ENCODE data around the gene RPL27. TPM values are rescaled to one million over a fixed set of nuclear protein-coding genes. Genes with fewer than 3 reads are reported as not detected.

Gene RPL27
- total RNA-seq, 3 donors from 2014 or later: 1,150 to 3,519 (median 1,958) TPM

- no peak overlapping the region for H3K27ac ChIP-seq
Measured at GRCh38 chr17:43043307-43043706, 45.1 kb downstream of the RPL27 start.

GRCh38 chr17:43044024-43044423, 45.8 kb downstream of the RPL27 start:
- Histone ChIP-seq H3K27ac (no peak overlapping the region), H3K4me1 (no peaks in the 10 kb centered on the region), H3K9me3 (no peaks in the 10 kb centered on the region), H3K27me3 (no peaks in the 10 kb centered on the region), H3K36me3 (no peaks in the 10 kb centered on the region), H3K4me3 (no peak overlapping the region)
- intact Hi-C loops (cut with DNase I; ENCODE audit: low total_unique reads): no loop called here
- no peak for DNase-seq (ENCODE audit: low spot score in 2 of 2)
- no peak for TF ChIP-seq POLR2AphosphoS5 (IDR thresholded peaks at IDR 0.05)

More at GRCh38 chr17:43043307-43043706, 45.1 kb downstream of the RPL27 start:
- no peaks in the 10 kb centered on the region for H3K9me3 ChIP-seq
- intact Hi-C loops (cut with DNase I; ENCODE audit: low total_unique reads): no loop called here
- no peaks in the 10 kb centered on the region for H3K36me3 ChIP-seq
- no peak overlapping the region for H3K4me3 ChIP-seq
- no peaks in the 10 kb centered on the region for H3K4me1 ChIP-seq
- TF ChIP-seq CTCF (IDR thresholded peaks at IDR 0.05) (no peak), POLR2A (IDR thresholded peaks at IDR 0.05) (no peak), POLR2AphosphoS5 (IDR thresholded peaks at IDR 0.05) (no peak)
- H3K27me3 ChIP-seq: no peaks in the 10 kb centered on the region
- no peak for DNase-seq (ENCODE audit: low spot score in 2 of 2)

- H3K36me3 ChIP-seq: no peaks in the 10 kb centered on the region
Measured at GRCh38 chr17:43051969-43052368, 53.8 kb downstream of the RPL27 start.

More at GRCh38 chr17:43051969-43052368, 53.8 kb downstream of the RPL27 start:
- H3K9me3 ChIP-seq: no peaks in the 10 kb centered on the region
- TF ChIP-seq POLR2AphosphoS5 (IDR thresholded peaks at IDR 0.05) (no peak), POLR2A (IDR thresholded peaks at IDR 0.05) (no peak), CTCF (IDR thresholded peaks at IDR 0.05) (no peak)
- H3K27me3 ChIP-seq: no peaks in the 10 kb centered on the region
- no peaks in the 10 kb centered on the region for H3K4me1 ChIP-seq
- no peak overlapping the region for H3K27ac ChIP-seq
- intact Hi-C loops (cut with DNase I; ENCODE audit: low total_unique reads): no loop called here
- no peak for DNase-seq (ENCODE audit: low spot score in 2 of 2)
- no peak overlapping the region for H3K4me3 ChIP-seq

Other genes with a start within 250 kb of the RPL27 start
- gene RAMP2, start 237.2 kb upstream of the RPL27 start, total RNA-seq: 100 to 1,000 TPM in 1 of 3 donors, 10 to 100 TPM in 2; 17.9 to 245 (median 29.5) TPM
- 10 to 100 TPM; 53.4 to 70.4 (median 61.9) TPM for gene VPS25, start 225.0 kb upstream of the RPL27 start, total RNA-seq
- 1 to 10 TPM in 1 of 3 donors, under 1 TPM in 2; 0.16 to 4.1 (median 0.66) TPM for gene WNK4, start 217.8 kb upstream of the RPL27 start, total RNA-seq
- 10 to 100 TPM; 52.6 to 74.1 (median 72.8) TPM for gene COA3, start 199.7 kb upstream of the RPL27 start, total RNA-seq
- gene CNTD1, start 199.6 kb upstream of the RPL27 start, total RNA-seq: under 1 TPM in 1 of 3 donors, not detected in 2; 0.59 TPM
- 100 to 1,000 TPM in 1 of 3 donors, 10 to 100 TPM in 2; 88.5 to 139 (median 89.0) TPM for gene BECN1, start 174.1 kb upstream of the RPL27 start, total RNA-seq
- 10 to 100 TPM; 59.3 to 74.7 (median 73.9) TPM for gene PSME3, start 165.0 kb upstream of the RPL27 start, total RNA-seq
- 10 to 100 TPM in 1 of 3 donors, 1 to 10 TPM in 2; 1.8 to 11.8 (median 2.3) TPM for gene AOC2, start 153.8 kb upstream of the RPL27 start, total RNA-seq
- gene AOC3, start 147.2 kb upstream of the RPL27 start, total RNA-seq: 100 to 1,000 TPM in 1 of 3 donors, 10 to 100 TPM in 2; 16.2 to 247 (median 25.6) TPM
- gene G6PC1, start 97.6 kb upstream of the RPL27 start, total RNA-seq: not detected
- gene AARSD1, start 34.0 kb upstream of the RPL27 start, total RNA-seq: 10 to 100 TPM; 25.3 to 34.7 (median 26.5) TPM
- under 1 TPM in 2 of 3 donors, not detected in 1; 0.44 to 0.66 TPM for gene PTGES3L, start 18.3 kb upstream of the RPL27 start, total RNA-seq
- 10 to 100 TPM in 2 of 3 donors, 1 to 10 TPM in 1; 8.6 to 25.8 (median 22.3) TPM for gene RUNDC1, start 17.9 kb upstream of the RPL27 start, total RNA-seq
- gene IFI35, start 8.4 kb downstream of the RPL27 start, total RNA-seq: 10 to 100 TPM; 16.2 to 42.3 (median 31.0) TPM
- gene VAT1, start 24.0 kb downstream of the RPL27 start, total RNA-seq: 100 to 1,000 TPM; 125 to 402 (median 173) TPM
- gene RND2, start 26.8 kb downstream of the RPL27 start, total RNA-seq: 1 to 10 TPM in 2 of 3 donors, under 1 TPM in 1; 0.16 to 2.0 (median 1.3) TPM
- gene BRCA1, start 126.9 kb downstream of the RPL27 start, total RNA-seq: 1 to 10 TPM; 5.2 to 8.9 (median 7.4) TPM
- 100 to 1,000 TPM in 1 of 3 donors, 10 to 100 TPM in 2; 90.1 to 131 (median 92.1) TPM for gene NBR1, start 172.8 kb downstream of the RPL27 start, total RNA-seq
- gene TMEM106A, start 213.5 kb downstream of the RPL27 start, total RNA-seq: 1 to 10 TPM; 5.9 to 9.1 (median 7.9) TPM
- not detected for gene CCDC200, start 230.2 kb downstream of the RPL27 start, total RNA-seq
- not detected for gene RNU2-1, start 235.6 kb downstream of the RPL27 start, total RNA-seq

Data from breast epithelium (tissue), 4 donors.